ENCODE data around the gene GRM8.

GRM8 gene

DNA sequence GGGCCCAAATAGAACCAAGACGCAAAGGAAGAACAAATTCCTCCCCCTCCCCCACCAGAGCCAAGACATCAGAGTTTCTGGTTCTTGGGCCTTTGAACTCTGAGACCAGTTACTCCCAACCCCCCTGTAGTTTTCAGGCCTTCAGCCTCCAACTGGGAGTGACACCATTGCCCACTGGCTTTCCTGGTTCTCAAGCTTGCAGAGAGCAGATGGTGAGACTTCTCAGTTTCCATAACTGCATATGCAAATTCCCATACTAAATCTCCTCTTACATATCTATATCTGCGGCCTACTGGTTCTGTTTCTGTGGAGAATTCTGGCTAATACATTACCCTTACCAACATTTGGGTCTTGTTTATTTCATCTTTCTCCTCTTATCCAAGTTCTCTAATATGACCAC is 762.9 kb downstream of the GRM8 start:
- H3K4me3 ChIP-seq (ENCODE audit: low read length): no peak overlapping the region
- no peak for DNase-seq (ENCODE audit: low read depth)
- TF ChIP-seq, protein P1, sequence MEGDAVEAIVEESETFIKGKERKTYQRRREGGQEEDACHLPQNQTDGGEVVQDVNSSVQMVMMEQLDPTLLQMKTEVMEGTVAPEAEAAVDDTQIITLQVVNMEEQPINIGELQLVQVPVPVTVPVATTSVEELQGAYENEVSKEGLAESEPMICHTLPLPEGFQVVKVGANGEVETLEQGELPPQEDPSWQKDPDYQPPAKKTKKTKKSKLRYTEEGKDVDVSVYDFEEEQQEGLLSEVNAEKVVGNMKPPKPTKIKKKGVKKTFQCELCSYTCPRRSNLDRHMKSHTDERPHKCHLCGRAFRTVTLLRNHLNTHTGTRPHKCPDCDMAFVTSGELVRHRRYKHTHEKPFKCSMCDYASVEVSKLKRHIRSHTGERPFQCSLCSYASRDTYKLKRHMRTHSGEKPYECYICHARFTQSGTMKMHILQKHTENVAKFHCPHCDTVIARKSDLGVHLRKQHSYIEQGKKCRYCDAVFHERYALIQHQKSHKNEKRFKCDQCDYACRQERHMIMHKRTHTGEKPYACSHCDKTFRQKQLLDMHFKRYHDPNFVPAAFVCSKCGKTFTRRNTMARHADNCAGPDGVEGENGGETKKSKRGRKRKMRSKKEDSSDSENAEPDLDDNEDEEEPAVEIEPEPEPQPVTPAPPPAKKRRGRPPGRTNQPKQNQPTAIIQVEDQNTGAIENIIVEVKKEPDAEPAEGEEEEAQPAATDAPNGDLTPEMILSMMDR (IDR thresholded peaks at IDR 0.05; ENCODE audit: insufficient read depth, low read depth, low read length, missing control alignments): no peak

DNA sequence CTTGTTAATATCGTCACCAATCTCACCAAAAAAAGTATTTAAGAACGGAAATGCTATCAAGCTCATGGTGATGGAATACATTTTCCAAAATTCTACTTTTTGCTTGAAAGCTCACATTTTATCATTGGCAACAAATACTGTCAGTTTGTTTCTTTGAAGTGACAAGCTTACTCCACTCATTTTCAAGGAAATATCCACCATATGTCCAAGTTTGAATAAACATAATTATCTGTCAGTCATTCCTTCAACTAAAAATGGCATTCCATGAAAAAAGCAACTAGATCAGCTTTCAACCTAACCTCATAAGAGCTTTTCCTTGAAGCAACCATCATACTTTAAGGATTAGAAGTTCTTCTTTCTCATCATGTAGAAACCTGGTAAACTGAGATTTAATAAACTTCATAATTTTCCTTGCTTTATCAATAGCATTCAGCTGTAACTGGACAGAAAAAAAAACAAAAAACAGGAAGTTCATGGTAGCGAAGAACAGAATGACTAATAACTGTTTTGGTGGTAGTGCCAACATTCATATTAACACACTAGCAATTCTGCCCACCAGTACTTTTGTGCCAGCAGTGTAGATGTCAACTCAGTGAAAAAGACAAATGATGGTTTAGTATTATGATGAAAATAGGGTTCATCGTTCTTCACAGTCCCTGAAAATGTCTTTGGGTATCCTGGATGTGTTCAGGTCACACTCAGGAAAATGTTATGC is 764.9 kb downstream of the GRM8 start:
- TF ChIP-seq, protein P1 (IDR thresholded peaks at IDR 0.05; ENCODE audit: insufficient read depth, low read depth, low read length, missing control alignments): no peak
- no peak overlapping the region for H3K4me3 ChIP-seq (ENCODE audit: low read length)

DNA sequence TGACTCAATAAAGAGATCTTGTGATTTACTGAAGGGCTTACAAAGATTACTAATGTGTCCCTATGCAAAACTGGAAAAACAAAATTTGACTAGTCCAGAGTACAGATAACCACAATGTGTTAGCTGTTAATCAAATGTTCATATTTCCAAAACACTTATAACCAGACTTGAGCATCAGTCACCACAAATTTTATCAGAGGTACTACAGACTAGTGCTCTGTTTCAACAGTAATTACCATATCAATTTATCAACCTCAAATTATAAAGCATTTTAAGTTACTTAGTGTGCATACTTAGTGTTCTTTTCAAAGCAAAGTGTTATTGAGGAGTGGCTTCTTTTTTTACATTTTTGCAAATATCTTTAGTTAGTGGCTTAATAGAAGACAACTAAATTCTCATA is 765.9 kb downstream of the GRM8 start:
- no peak for DNase-seq (ENCODE audit: low read depth)
- no peak overlapping the region for H3K4me3 ChIP-seq (ENCODE audit: low read length)
- TF ChIP-seq, protein P1 (IDR thresholded peaks at IDR 0.05; ENCODE audit: insufficient read depth, low read depth, low read length, missing control alignments): no peak

More for the DNA sequence above, 764.9 kb downstream of the GRM8 start:
- DNase-seq (ENCODE audit: low read depth): no peak

DNA sequence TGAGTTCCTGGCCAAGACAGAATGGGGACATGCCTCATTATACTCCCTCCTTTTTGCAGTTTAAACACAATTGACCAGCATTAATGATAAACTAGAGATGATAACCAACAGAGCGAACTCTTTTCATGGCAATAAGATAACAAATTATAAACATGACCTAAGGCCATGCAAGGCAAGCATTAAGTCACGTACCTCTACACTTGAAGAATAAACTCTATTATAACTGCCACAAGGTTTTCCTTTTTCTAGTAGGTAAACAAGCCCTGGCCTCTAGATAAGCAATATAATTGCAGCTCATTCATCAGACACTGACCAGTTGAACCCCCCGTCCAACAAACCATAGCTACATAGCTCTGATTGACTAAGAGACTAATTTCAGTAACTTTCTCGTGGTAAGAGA is 767.0 kb downstream of the GRM8 start:
- DNase-seq (ENCODE audit: low read depth): no peak
- no peak overlapping the region for H3K4me3 ChIP-seq (ENCODE audit: low read length)
- TF ChIP-seq, protein P1 (IDR thresholded peaks at IDR 0.05; ENCODE audit: insufficient read depth, low read depth, low read length, missing control alignments): no peak

DNA sequence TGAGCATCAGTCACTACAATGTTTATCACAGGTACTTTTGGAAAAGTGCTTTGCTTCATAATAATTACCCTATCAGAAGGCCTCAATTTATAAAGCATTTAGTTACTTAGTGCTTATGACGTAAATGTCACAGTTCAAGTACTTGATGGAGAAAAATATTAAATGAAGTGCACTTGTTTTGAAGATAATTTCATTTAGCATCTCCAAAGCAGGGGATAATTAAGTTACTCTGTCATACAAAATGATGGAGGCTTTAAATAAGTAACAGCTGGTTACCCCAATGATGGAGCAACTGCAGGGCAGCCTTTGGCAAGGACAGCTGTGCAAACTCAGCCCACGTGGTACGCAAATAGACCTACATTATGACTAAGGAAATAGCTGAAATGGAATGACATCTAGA is 768.8 kb downstream of the GRM8 start:
- TF ChIP-seq, protein P1 (IDR thresholded peaks at IDR 0.05; ENCODE audit: insufficient read depth, low read depth, low read length, missing control alignments): no peak
- H3K4me3 ChIP-seq (ENCODE audit: low read length): no peak overlapping the region
- no peak for DNase-seq (ENCODE audit: low read depth)

DNA sequence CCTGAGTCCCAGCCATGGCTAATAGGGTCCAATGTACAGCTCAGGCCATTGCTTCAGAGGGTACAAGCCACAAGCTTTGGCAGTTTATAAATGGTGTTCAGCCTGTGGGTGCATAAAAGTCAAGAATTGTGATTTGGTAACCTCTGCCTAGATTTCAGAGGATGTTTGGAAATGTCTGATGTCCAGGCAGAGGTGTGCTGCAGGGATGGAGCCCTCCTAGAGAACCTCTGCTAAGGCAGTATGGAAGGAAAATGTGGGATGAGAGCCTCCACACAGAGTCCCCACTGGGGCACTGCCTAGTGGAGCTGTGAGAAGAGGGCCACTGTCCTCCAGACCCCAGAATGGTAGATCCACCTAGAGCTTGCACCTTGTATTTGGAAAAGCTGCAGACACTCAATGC is 779.9 kb downstream of the GRM8 start:
- DNase-seq (ENCODE audit: low read depth): no peak
- TF ChIP-seq, protein P1 (IDR thresholded peaks at IDR 0.05; ENCODE audit: insufficient read depth, low read depth, low read length, missing control alignments): no peak
- H3K4me3 ChIP-seq (ENCODE audit: low read length): no peak overlapping the region

DNA sequence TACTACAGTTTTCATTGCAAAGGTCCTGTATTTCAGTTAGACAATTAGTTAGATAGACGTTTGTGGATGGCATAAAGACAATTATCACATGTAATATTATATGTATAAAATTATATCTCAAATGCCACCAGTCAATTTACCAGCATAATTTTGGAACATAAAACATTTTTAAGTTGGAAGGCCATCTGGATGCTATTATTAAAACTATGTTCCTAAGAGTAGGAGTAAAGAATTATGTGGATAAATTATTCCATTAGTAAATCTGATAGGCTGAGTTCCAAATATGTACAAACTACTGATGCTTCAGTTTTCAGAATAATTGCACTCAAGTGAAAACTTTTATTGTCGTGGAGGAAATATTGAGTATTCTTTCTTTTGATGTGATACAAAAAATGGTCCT is 790.3 kb downstream of the GRM8 start:
- no peak for DNase-seq (ENCODE audit: low read depth)
- TF ChIP-seq, protein P1 (IDR thresholded peaks at IDR 0.05; ENCODE audit: insufficient read depth, low read depth, low read length, missing control alignments): no peak
- H3K4me3 ChIP-seq (ENCODE audit: low read length): no peak overlapping the region

Measured in epithelial cell of esophagus (primary cell).